GM18499 (cell line): Measurements from ENCODE around the gene CKMT1B.
"Not testable (repeated sequence)": the region's sequence is repeated elsewhere in the genome, so short reads cannot be mapped to it uniquely, and the experiment has no call there.

ENCODE experiments used
- ATAC-seq: cut with Tn5 transposase; IDR thresholded peaks from one replicate; pipeline ENCODE4 v1.9.1; 2021; ENCODE audit warnings: moderate number of reproducible peaks; ENCODE audit not compliant: insufficient read depth, unreplicated experiment

Gene CKMT1B

DNA sequence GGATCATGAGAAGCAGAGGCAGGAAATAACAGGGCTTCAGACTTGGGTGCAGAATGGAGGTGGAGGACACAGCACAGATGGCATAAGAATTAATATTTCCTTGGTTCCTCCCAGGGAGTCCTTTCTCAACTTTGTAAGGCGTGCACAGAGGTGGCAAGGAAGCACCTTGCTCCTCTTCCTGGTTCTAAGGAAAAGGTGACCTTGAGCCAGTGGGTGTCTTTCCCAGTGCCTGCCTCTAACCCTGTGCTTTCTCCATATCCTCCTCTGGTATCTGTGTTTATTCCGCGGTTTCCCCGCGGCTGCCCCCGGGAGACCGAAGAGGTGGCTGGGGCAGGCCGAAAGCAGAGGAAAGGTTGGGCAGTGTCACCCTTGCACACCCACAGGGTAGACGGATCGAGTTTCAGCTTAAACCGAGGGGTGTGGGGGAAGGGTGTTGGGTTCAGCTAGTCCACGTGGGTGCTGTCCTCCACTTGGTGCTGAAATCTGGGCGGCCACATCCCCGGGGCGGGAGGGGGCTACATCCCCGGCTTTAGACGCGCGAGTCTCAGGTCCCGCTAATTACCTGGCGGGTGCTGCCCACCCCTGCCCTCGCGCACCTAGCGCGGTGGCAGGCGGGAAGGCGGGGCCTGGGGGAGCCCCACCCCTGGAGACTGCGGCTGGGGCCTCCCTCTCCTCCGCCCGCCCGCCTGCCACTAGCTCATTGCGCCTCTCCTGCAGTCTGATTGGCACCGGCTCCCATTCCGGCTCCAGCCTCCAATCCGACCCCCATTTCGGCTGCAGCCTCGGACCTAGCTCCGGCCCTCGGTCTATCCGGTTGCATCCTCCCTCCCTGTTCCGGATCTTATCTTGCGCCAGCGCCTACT, at the start of gene CKMT1B:
TSS of gene CKMT1B (plus strand) at position 700 of the 863 bp plus-strand sequence. CDS start 192 bp downstream, outside the sequence.
- ATAC-seq, result not testable (repeated sequence)

DNA sequence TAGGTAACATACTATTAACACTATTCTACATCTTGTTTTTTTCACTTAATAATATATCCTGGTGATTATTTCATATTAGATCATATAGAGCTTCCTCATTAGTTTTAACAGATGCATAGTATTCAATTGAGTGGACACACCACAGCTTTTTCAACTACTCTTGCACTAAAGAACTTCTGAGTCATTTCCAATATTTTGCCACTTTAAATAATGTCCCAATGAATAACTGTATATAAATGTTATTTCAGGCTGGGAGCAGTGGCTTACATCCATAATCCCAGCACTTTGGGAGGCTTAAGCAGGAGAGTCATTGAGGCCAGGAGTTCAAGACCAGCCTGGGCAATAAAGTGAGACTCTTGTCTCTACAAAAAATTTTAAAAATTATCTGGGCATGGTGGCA, 49.6 kb upstream of the CKMT1B start:
- no peak for ATAC-seq

DNA sequence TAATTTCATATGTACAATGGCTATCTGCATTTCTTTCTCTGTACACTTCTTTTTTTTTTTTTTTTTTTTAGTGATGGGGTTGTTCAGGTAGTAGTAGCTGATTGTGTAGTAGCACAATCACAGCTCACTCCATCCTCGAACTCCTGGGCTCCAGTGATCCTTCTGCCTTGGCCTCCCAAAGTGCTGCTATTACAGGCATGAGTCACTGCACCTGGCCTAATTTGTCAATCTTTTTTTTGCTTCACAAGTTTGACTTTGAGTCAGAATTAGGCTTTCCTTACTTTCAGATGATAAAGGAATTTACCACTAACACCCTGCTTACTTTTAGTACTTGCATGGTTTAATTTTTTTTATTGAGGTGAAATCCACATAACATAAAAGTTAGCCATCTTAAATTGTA, 48.4 kb upstream of the CKMT1B start:
- ATAC-seq, result no peak

DNA sequence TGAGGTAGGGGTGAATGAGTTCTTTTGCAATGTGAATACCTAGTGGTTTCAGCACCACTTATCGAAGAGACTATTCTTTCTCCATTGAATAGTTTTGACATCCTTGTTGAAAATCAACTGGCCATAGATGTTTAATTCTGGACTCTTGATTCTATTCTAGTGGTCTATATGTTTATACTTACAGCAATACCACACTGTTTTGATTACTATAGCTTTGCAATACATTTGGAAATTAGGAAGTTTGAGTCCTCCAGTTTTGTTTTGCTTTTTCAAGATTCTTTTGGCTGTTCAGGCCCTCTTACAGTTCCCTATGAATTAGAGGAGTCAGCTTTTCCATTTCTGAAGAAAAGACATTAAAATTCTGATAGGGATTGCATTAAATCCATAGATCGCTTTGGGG, 46.3 kb upstream of the CKMT1B start:
- no peak for ATAC-seq

DNA sequence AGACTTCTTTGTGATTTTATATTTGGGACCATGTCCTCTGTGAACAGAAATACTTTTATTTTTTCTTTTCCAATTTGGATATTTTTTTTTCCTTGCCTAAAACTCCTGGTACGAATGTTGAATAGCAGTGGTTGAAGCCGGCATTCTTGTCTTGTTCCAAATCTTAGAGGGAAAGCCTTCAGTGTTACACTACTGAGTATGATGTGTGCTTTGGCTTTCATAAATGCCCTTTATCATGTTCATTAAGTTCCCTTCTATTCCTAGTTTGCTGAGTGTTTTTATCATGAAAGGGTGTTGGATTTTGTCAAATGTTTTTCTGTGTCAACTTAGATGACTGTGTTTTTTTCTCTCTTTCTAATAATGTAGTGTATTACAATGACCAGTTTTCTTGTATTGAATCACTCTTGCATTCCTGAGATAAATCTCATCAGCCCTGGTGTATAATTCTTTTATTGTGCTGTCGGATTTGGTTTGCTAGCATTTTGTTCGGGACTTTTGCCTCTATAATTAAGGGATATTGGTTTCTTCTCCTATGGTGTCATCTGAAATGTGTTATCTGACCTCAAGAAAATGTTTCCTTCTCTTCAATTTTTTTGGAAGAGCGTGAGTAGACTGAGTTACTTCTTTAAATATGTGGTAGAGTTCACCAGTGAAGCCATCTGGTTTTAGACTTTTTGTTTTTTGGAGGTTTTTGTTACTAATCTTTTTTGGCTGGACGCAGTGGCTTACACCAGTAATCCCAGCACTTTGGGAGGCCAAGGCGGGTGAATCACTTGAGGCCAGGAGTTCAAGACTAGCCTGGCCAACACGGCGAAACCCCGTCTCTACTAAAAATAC, 43.1 kb upstream of the CKMT1B start:
- ATAC-seq, result no peak

DNA sequence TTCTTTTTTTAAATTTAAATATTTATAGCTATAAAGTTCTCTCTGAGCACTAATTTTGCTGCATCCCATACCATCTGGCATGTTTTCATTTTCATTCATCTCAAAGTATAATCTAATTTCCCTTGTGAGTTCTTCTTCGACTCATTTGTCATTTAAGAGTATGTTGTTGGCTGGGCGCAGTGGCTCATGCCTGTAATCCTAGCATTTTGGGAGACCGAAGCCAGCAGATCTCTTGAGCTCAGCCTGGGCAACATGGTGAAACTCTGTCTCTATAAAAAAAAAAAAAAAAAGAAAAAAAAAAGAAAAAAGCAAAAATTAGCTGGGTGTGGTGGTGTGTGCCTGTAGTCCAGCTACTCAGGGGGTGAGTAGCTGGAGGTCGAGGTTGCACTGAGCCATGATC, 41.6 kb upstream of the CKMT1B start:
- ATAC-seq, result no peak

GRCh38 chr15:43552986-43553385, 40.8 kb upstream of the CKMT1B start:
- no peak for ATAC-seq

- ATAC-seq, result not testable (repeated sequence)
These were observed 31.1 kb upstream of the CKMT1B start for GRCh38 chr15:43562753-43563152.

- ATAC-seq, result not testable (repeated sequence)
These were observed 30.0 kb upstream of the CKMT1B start for GRCh38 chr15:43563793-43564192.

GRCh38 chr15:43566615-43567014, 27.2 kb upstream of the CKMT1B start:
- not testable (repeated sequence) for ATAC-seq

- not testable (repeated sequence) for ATAC-seq
These were observed 19.2 kb upstream of the CKMT1B start for GRCh38 chr15:43574607-43575006.

GRCh38 chr15:43589778-43590466, 3.9 kb upstream of the CKMT1B start, which contains the start of gene PPIP5K1:
Gene PPIP5K1, minus strand, starts transcription at chr15:43590208. Its CDS starts 5,704 bp downstream, at chr15:43584504.
- peak; percentile 83 for ATAC-seq

DNA sequence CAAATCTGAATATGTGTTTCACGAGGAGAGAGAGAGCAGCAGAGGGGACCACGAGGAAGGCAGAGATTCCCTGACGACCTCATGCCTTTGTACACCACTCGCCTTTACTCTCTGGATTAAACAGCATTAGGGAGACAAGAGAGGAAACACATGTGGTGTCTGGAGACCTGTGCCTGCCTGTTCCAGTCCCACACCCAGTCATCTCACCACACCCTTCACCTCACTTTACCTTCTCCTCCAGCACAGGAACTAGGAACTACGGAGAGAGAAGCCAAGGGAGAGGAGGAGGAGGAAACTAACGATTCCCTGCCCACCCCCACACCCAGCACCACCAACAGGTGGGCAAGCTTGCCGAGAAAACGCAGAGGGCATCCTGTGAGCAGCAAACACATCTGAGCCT, 986 bp upstream of the CKMT1B start:
- ATAC-seq, result not testable (repeated sequence)

- ATAC-seq, result not testable (repeated sequence)
These were observed 5.3 kb downstream of the CKMT1B start for GRCh38 chr15:43599131-43599530.

GRCh38 chr15:43600200-43600599, 6.4 kb downstream of the CKMT1B start:
- not testable (repeated sequence) for ATAC-seq

DNA sequence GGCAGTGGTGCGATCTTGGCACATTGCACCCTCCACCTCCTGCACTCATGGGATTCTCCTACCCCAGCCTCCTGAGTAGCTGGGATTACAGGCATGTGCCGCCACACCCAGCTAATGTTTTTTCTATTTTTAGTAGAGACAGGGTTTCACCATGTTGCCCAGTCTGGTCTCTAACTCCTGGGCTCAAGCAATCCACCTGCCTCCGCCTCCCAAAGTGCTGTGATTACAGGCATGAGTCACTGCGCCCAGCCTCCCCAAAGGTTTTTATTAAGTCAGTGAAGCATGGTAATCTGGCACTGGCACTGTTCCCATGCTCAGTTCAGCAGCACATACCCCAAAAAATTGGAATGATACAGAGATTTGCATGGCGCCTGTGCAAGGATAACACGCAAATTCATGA, 8.4 kb downstream of the CKMT1B start:
- not testable (repeated sequence) for ATAC-seq

DNA sequence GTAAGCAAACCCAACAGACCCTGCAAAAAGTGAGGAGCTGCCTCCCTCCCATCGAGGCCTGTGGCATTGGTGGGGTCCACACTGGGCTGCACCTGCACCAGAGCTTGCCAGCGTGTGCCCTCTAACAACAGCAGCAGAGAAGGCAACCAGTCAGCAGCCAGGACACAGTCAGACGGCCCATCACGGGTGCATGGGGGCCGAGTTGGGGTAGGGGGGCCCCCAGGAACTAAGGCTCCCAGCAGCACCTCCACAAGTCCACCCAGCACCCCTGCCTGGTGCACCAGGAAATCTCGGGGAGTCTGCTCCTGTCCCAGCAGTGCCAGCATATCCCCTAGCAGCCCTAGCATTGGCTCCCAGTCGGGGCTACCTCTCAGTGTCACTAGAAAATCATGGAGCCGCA, 23.9 kb downstream of the CKMT1B start:
- not testable (repeated sequence) for ATAC-seq

DNA sequence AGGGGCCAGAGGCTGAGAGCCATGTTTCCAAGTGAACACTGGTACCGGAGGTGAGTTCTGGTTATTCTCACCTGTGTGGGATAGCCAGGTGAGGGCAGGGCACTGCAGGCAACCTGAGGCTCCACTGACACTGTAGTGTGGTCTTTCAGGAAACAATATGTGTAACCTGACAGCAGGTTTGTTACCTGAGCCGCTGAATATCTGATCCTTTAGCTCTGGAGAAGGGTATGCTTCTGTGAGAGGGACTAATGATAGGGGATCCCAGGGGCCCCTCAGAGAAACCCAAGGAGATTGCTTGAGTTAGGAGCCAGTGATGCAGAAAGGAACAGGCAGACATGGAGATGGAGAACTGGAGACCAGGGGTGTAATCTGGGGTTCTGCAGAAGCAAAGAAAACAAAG, 24.9 kb downstream of the CKMT1B start, which contains the start of gene STRC:
TSS of gene STRC (minus strand) at position 101 of the 400 bp plus-strand sequence. CDS start at position 23, 78 bp downstream.
- ATAC-seq, result not testable (repeated sequence)

GRCh38 chr15:43622068-43622799, 28.4 kb downstream of the CKMT1B start:
- not testable (repeated sequence) for ATAC-seq

DNA sequence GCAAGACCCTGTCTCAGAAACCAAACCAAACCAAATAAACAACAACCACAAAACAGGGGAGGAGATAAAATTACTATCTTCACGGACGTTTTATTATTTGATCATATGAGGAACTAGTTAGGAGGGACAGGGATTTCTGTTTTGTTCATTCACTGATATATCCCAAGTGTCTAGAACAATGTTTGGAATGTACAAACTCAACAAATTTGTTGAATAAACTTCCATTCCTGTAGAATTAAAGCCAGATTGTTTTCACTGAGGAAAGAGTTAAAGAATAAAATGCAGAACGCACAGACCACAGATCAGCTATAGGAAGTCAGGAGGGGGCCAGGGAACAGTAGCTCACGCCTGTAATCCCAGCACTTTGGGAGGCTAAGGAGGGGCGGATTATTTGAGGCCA, 31.3 kb downstream of the CKMT1B start:
- no peak for ATAC-seq
